HG02588 (cell line): ENCODE results near the gene GALNT9.
"Not testable (repeated sequence)": the region's sequence is repeated elsewhere in the genome, so short reads cannot be mapped to it uniquely, and the experiment has no call there.

ENCODE experiments used
- ATAC-seq: cut with Tn5 transposase; IDR thresholded peaks from one replicate; pipeline ENCODE4 v1.9.1; 2021; ENCODE audit warnings: mild to moderate bottlenecking, moderate library complexity; ENCODE audit not compliant: unreplicated experiment

Gene GALNT9

DNA sequence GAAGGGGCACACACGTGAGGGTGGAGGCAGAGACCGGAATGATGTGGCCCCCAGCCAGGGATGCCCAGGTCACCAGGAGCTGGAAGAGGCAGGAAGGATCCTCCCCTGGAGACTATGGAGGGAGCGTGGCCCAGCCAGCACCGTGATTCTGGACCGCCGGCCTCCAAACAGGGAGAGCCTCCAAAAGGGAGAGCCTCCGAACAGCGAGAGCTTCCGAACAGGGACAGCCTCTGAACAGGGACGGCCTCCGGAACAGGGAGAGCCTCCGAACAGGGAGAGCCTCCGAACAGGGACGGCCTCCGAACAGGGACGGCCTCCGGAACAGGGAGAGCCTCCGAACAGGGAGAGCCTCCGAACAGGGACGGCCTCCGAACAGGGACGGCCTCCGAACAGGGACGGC, 33.8 kb downstream of the GALNT9 start:
- ATAC-seq, result not testable (repeated sequence)

DNA sequence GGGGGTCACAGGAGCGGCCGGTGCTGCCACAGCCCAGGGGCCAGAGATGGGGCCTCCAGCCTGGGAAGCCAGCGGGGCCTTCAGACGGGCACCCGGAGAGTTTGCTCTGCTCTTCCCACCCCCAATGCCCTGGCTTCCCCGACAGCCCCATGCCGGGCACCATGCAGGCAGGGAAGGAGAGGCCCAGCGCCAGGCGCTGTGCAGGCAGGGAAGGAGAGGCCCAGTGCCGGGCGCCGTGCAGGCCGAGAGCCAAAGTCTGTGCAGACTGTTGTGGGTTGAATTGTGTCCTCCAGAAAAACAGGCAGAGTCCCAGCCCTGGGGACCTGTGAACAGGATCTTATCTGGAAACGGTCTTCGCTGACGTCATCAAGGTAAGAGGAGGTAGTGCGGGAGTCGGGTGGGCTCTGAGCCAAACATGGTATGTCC, 34.3 kb downstream of the GALNT9 start:
- no peak for ATAC-seq

DNA sequence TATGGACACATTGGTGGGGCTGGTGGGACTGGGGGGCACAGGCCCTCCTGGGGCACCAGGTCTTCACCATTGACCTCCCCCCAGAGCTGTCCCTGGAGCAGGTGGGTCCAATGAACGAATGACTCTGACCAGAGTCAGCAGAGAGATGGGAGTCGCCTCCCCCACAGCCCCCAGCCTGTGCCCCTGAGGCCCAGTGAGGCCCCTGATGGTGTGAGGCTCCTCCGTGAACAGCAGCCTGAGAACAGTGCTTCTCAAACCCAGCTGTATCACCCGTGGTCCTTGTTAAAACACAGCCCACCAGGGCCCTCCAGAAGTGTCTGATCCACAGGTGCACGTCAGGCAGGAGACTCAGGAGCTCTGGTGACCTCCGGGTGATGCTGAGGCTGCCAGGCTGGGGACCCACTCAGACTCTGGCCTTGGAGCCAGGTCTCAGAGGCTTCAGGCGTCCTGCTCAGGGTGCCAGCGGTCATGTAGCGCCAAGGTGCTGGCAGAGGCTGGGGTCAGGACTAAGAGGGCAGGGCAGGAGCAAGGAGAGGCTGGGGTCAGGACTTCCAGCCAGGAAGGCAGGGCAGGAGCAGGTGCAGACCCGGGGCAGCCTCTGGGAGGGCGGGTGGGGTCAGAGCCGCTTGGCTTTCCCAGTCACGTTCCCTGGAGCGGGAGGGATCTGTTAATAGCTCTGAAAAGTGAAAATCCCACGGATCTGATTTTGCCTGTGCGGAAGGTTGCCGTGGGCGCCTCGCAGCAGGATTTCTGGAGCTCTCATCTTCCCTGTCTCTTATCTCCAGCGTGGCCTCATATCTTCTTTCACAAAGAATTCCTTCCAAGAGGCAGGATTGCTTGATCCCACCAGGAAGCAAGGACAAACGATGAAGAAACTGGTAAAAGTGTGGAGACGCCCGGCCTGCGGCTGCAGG, 35.0 kb downstream of the GALNT9 start:
- ATAC-seq, result no peak

DNA sequence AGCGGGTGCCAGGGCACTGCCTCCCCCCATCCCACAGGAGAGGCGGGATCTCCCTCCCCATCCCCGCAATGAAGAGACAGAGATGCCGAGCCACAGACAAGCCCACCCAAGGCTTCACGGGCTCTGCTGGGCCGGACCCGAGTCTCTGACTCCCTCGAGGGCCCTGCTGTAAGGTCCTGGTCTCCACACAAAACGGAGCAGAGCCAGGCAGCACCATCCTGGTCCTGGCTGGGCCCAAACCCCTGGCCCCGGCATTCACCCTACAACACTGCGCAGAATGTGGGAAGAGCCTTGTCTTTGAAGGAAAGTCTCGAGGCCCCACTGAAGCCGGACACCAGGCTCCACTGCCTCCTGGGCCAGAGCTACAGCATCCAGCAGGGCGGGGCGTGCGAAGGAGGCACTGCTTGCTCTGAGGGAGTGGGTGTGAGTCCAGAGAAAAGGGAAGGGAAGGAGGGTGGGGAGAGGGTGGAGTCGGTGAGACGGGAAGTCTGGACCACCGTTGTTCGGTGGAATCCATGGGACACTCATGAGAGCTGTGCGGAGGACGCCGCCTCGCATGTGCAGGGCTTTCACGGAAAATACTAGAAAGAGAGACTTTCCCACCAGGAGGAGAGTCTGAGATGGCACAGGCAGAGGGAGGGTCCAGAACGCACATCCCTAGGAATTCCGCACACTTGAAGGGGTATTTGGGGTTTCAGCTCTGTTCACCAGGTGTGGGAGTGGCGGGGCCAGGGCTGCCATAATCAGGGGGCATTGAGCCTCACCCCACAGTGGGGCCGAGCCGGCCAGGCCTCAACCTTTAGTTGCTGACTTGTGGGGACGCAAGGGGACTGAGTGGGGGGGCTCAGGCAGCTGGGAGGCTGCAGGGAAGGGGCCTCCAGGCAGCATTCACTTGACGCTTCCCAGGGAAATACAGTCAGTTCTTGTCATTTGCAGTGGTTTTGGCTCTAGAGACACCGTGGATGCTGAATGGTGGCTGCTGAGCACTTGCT, 36.8 kb downstream of the GALNT9 start:
- no peak for ATAC-seq

DNA sequence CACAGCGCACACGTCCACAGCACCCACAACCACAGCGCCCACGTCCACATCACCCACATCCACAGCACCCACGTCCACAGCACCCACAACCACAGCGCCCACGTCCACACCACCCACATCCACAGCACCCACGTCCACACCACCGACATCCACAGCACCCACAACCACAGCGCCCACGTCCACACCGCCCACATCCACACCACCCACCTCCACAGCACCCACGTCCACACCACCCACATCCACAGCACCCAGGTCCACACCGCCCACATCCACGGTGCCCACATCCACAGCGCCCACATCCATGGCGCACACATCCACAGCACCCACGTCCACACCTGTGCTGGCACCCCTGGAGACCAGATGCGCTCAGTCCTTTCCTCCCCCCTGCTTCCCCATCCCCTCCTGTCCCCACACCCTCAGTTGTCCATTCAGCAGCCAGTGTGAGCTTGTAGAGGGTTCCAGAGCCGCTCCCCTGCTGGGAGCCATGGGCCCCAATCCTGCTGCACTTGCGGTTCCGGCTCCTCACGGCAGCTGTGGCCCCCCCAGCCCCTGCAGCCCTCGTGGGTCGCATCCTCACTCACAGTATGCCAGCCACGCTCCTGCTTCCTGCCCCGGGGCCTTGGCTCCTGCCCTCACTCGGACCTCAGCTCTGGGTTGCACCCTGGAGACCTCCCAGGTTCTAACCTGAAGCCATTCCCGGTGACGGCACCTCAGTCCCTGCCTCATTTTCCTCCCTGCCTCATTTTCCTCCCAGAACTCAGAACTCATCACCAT, 37.8 kb downstream of the GALNT9 start:
- ATAC-seq, result no peak

DNA sequence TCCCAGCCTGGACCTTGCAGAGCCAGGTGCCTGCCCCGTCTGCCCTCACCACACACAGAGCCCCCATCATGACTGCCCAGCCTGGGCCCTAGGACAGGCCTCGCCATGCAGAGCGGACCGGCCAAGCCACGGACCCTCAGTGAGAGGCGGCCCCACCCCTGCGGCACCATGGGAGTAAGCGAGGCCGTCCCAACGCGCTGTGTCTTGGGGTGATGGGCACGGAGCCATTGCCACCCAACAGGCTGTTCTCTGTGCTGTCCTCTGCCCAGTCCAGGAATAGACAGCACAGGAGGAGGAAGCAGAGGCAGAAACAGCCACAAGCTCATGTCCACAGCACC, 39.2 kb downstream of the GALNT9 start:
- ATAC-seq, result no peak

DNA sequence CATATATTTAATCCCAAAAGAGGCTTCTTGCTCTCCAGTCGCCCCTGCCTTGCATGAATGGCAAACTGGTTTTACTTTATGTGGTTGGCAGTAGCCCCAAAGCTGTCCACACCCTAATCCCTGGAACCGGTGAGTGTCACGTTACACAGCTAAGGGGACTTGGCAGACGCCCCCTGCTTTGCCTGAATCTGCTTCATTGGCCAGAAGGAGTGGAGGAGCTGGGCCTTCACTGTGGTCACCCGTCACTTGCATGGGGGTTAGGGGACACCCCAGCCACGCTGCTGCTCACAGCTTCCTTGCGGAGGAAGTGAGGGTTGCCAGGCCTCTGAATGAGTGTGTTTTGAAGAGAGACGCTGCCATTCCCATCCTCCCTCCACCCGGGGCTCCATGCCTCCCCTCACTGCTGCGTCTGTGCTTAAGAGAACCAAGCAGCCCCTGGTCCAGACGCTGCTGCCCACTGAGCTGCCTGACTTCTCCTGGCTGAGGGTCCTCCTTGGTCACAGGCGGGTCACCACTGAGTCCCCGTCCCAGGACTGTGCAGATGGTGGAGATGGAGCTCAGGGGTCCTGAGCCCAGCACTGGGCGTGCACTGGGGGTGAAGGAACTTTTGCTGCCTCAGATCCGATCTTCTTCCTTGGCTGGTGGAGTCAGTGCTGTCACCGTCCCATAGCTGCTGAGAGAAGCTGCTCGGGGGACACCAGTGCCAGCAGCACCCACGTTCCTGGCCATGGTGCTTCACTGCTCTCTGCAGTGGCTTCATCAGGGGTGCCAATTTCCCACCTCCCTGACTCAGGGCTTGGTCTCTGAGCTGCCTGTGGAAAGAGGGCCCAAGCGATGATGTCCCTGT, 39.8 kb downstream of the GALNT9 start:
- ATAC-seq, result no peak

DNA sequence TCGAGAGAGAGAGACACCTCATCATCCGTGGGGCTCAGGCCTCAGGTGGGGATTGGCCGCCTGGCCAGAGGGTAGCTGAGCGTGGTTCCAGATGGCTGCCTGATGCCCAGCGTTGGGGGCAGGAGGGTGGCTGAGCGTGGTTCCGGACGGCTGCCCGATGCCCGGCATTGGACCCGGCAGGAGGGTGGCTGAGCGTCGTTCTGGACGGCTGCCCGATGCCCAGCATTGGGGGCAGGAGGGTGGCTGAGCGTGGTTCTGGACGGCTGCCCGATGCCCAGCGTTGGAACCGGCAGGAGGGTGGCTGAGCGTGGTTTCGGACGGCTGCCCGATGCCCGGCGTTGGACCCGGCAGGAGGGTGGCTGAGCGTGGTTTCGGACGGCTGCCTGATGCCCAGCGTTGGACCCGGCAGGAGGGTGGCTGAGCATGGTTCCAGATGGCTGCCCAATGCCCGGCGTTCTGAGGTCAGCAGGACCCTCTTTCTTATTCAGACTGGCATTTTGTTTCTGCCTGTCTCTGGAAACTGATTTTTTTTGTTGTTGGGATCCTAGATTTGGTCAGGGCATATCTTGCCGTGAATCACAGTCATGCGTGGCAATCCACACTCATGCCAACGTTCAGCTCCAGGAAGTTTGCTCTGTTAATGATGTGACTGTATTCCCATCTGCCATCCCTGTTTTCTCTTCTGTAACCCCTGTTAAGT, 40.7 kb downstream of the GALNT9 start:
- no peak for ATAC-seq

DNA sequence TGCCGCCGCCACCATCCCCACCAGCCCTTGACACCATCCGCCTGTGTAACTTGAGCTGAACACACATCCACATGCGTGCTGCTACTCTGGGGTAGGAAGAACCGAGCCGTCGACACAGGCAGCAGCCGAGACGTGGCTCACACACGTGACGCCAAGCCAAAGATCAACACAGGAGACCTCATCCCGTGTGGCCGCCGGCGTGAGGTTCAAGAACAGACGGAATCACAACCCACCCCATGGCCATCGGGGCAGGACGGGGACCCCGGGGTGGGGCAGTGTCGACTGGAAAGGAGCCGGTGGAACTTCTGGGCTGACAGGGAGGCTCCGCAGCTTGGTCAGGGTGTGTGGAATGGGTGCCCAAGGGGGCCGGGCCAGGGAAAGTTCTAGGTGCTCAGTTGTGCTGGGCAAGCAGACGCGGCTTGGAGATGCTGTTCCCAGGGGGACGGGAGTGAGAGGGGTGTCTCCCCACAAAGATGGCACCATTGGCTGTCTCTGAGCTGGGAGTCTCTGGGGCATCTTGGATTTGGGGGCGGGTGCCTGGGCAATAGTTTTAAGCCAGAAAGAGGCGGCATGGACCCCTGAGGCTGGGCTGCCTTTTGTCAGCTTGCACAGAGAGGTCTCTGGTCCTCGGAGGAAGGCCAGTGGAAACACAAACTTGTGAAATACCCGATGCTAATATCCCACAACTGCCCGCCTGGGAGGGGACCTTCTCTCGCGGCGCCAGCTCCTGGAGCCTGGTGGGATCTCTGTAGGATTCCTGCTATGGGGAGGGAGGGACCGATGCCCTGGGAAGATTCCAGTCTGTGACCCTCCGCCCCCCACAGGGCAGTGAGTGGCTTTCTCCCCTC, 41.8 kb downstream of the GALNT9 start:
- no peak for ATAC-seq

DNA sequence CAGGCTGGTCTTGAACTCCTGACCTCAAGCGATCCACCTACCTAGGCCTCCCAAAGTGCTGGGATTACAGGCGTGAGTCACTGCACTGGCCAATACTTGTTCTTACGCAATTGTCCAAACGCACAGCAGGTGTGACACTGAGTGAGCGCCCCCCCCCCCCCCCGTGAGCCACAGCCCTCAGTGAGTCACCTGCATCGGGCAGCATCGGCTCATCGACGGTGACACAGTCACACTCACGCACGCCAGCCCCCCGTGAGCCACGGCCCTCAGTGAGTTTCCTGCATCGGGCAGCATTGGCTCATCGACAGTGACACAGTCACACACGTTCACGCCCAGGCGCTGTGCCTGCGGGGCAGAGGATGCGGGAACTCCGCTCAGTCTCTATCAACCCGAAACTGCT, 42.5 kb downstream of the GALNT9 start:
- ATAC-seq, result no peak

DNA sequence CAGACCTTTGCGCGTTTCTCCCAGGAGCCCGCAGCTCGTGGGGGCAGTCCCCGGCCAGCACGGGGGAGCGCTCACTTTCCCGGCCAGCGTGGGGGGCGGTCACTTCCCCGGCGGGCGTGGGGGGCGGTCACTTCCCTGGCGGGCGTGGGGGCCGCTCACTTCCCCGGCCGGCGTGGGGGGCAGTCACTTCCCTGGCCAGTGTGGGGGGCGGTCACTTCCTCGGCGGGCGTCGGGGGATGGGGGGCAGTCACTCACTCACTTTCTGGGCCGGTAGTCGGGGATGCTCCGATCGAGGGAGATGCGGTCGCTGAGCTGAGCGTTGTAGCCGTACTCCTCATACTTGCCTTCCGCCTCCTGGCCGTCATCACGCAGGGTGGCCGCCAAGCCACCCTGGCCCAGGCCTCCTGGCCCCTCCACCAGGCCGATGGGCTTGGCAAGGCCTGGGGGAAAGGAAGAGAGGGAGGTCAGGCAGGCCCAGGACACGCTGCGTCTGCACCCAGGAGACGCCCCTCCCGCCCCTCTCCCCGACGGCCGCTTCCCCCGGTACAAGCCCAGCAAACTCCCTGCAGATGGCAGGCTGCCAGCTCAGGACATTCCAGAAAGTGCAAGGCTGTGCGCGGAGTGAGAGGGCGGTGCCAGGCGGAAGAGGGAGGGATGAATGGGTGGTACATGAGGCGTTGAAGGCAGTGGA, 43.3 kb downstream of the GALNT9 start:
- no peak for ATAC-seq

DNA sequence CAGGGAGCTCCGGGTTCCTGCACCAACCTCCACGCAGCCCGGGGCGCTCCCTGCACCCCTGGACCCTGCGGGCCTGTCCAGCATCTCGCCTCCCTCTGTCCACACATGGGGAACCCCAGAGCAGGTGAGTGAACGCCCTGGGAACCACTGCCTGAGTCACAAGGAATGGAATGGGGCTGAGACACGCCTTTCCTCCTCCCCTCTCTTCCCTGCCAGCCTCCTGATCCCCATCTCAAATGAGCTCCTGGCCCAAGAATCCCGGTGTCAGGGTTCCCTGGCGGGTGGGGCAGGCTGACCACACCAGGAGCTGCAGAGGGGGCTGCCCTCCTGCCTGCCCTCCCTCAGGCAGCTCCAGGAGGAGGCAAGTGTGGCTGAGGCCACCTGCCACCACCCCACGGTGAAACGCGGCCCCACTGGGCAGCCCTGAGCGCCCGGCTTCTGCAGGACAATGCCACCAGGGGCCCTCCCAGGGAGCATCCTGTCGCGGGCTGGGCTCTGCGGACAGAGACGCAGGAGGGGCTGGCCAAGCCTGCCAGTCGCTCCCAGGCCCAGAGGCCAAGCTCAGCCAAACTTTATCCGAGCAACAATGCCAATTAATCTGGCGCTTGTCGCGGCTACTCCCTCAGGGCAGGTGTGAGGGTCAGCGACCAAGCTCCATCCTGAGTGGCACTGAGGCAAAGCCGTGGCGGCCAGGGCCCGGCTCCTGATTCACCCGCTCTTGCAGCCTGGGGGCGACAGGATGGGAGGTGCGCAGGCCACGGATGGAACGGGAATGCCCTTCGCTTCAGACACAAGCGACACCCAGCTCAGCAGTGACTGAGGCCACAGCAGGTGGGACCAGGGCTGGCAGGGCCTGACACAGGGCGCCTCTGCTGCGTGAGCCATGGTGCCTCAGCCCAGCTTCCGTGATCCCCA, 44.3 kb downstream of the GALNT9 start:
- no peak for ATAC-seq

DNA sequence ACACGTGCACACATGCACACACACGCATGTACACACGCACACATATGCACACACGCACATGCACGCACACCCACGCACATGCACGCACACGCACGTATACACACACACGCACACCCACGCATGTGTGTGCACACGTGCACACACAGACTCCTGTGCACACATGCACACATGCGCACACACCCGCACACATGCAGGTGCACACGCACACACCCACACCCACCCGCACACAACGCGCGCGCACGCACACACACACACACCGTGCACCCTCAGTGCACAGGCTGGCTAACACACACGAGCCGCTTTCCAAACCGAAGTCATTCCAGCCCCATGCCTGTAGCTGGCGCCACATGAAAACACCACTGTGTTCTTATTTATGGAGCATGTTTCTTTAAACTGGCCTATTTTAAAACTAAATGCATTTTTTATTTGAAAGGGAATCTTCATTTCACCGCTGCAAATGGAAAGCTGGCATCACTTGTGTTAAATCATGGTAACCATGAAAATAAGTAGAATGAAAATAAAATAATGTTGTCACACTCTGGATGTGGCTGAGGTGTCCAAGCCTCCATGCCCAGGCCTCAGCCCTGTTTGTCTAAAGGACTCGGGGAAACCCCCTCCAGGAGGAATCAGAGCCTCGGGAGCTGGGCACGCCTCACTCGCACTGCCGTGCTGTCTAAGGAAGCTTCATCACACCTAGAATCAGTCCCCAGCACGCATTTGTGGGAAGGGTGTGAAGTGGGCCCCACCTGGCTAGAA, 45.1 kb downstream of the GALNT9 start:
- ATAC-seq, result no peak

DNA sequence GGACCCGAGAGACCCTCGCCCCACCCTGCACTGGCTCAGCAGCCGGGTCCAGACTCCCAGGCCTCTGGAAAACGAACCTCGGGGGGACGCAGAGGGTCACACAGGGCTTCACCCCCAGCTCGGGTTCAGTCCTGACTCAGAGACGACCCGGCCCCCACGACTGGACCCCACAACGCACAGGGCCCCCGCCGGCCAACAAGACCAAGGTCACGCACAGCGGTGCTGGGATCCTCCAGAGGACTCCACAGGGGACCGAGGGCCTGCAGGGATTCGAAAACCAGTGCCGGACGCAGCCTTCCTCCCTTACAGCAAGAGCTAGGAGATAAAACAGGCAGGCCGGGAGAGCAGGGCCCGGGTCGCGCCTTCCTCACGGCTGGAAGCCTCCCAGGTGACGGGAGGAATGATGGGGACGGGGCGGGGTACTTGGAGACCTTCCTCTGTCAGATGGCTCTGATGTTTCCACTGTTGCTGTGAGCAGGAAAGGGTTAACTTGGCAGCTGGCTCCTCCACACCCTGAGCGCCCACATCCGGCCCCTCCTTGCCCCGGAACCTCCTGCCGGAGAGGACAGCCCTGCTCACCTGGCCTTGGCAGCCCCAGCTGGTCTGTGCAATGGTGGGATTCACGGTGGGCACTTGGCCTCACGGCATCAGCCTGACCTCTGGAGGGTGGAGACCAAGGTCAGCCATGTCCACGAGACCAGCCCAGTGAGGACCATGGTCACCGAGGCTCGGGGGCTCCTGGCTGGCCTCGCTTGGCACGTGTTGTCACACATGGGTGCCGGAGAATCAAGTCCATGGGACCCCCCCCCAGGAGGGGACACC, 46.2 kb downstream of the GALNT9 start:
- no peak for ATAC-seq
